NCI-H226 (cell line): Measurements from ENCODE around the gene B3GAT1.

ENCODE experiments used
- DNase-seq: peaks from one replicate; pipeline ENCODE4 v3.0.0-alpha.2; 2015

Gene B3GAT1

GRCh38 chr11:134407923-134408322 lies 4.1 kb downstream of the B3GAT1 start:
- DNase-seq, result no peak

- no peak for DNase-seq
Measured at GRCh38 chr11:134407321-134407828, 4.7 kb downstream of the B3GAT1 start.

GRCh38 chr11:134406264-134407185 lies 5.5 kb downstream of the B3GAT1 start:
- DNase-seq, result no peak

GRCh38 chr11:134405841-134406240 lies 6.2 kb downstream of the B3GAT1 start:
- DNase-seq, result no peak

- DNase-seq, result no peak
Measured at GRCh38 chr11:134405436-134405835, 6.6 kb downstream of the B3GAT1 start.

GRCh38 chr11:134404575-134405341 lies 7.3 kb downstream of the B3GAT1 start:
- no peak for DNase-seq

- DNase-seq, result no peak
Measured at GRCh38 chr11:134402910-134403309, 9.1 kb downstream of the B3GAT1 start.

GRCh38 chr11:134401825-134402809 lies 9.9 kb downstream of the B3GAT1 start:
- no peak for DNase-seq

GRCh38 chr11:134399996-134400395 lies 12.0 kb downstream of the B3GAT1 start:
- no peak for DNase-seq

- no peak for DNase-seq
Measured at GRCh38 chr11:134399293-134399654, 12.8 kb downstream of the B3GAT1 start.

GRCh38 chr11:134398644-134399292 lies 13.3 kb downstream of the B3GAT1 start:
- DNase-seq, result no peak

- no peak for DNase-seq
Measured at GRCh38 chr11:134398079-134398444, 14.0 kb downstream of the B3GAT1 start.

GRCh38 chr11:134397304-134398078 lies 14.6 kb downstream of the B3GAT1 start:
- DNase-seq, result no peak

- DNase-seq, result no peak
Measured at GRCh38 chr11:134395002-134395401, 17.0 kb downstream of the B3GAT1 start.

- no peak for DNase-seq
Measured at GRCh38 chr11:134394311-134394710, 17.7 kb downstream of the B3GAT1 start.

- no peak for DNase-seq
Measured at GRCh38 chr11:134393638-134394037, 18.4 kb downstream of the B3GAT1 start.

- DNase-seq, result no peak
Measured at GRCh38 chr11:134392953-134393615, 19.0 kb downstream of the B3GAT1 start.

GRCh38 chr11:134391656-134392055 lies 20.4 kb downstream of the B3GAT1 start:
- no peak for DNase-seq

GRCh38 chr11:134390706-134391569 lies 21.1 kb downstream of the B3GAT1 start:
- DNase-seq, result no peak
